ENCODE results near the gene IMPDH2.
A peak's percentile ranks its signal among the peaks of the same experiment; 100 is the strongest.

The IMPDH2 gene

GRCh38 chr3:48999085-48999858, 29.9 kb downstream of the IMPDH2 start:
- H3K4me3 ChIP-seq (ENCODE audit: low read depth, low read length): no peak overlapping the region
- peak overlapping the region; percentile 47 for H3K9ac ChIP-seq (ENCODE audit: low read depth, low read length)
- no peaks in the 10 kb centered on the region for H3K36me3 ChIP-seq (ENCODE audit: control insufficient read depth, insufficient read depth, low read length)
- H3K4me1 ChIP-seq (ENCODE audit: control insufficient read depth, insufficient read depth, low read length): peaks cover 11% of the 10 kb centered on the region
- H3K9me3 ChIP-seq (ENCODE audit: control insufficient read depth, insufficient read depth, low read length): no peaks in the 10 kb centered on the region
- no peaks in the 10 kb centered on the region for H3K27me3 ChIP-seq (ENCODE audit: control insufficient read depth, insufficient read depth, low read length)

DNA sequence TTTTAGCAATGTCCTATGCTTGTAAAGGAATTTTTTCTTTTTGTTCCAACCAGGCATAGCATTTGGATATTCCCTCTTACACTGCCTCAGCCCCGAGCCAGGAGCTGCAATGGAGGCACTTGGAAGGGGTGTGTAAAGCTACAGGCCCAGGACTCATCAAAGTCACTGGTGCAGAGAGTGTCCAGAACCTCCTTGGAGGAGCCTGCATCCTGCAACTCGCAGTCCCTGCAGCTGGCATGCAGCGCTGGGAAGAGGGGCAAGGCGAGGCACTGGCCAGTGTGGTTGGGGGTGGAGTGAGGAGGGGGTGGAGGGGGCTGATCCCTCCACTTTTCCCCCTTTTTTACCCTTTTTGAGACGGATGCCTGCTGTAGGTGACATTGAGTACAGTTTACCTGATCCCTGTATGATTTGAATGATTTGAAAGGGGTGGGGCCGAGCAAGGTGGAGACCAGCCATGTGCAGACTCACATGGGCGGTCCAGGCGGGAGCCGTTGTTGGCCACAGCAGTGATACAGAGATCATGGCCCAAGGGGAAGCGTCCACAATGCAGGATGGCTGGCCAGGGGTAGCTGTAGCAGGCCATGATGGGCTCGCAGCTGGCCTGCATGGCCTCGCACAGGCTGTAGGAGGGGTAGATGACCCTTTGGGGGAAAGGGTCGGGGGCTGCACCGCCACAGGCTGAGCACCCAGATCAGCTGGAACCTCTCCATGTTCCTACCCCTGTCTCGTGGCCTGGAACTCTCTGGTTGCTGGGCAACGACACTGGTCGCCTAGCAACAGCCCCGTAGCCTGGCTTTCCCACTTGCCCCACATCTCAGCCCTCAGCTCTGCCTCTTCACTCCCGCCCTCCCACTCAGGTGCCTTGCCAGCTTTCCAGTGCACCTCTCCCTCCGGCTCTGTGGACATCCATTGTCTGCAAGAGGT, 31.2 kb downstream of the IMPDH2 start:
- Histone ChIP-seq H3K27me3 (ENCODE audit: control insufficient read depth, insufficient read depth, low read length) (no peaks in the 10 kb centered on the region), H3K4me3 (ENCODE audit: low read depth, low read length) (no peak overlapping the region), H3K36me3 (ENCODE audit: control insufficient read depth, insufficient read depth, low read length) (no peaks in the 10 kb centered on the region), H3K9ac (ENCODE audit: low read depth, low read length) (no peak overlapping the region), H3K4me1 (ENCODE audit: control insufficient read depth, insufficient read depth, low read length) (peaks cover 11% of the 10 kb centered on the region), H3K9me3 (ENCODE audit: control insufficient read depth, insufficient read depth, low read length) (no peaks in the 10 kb centered on the region)

- no peak overlapping the region for H3K4me3 ChIP-seq (ENCODE audit: low read depth, low read length)
- H3K9ac ChIP-seq (ENCODE audit: low read depth, low read length): no peak overlapping the region
- peaks cover 11% of the 10 kb centered on the region for H3K4me1 ChIP-seq (ENCODE audit: control insufficient read depth, insufficient read depth, low read length)
- H3K36me3 ChIP-seq (ENCODE audit: control insufficient read depth, insufficient read depth, low read length): no peaks in the 10 kb centered on the region
- H3K27me3 ChIP-seq (ENCODE audit: control insufficient read depth, insufficient read depth, low read length): no peaks in the 10 kb centered on the region
- no peaks in the 10 kb centered on the region for H3K9me3 ChIP-seq (ENCODE audit: control insufficient read depth, insufficient read depth, low read length)
These were observed 32.0 kb downstream of the IMPDH2 start for GRCh38 chr3:48997102-48997635.

- Histone ChIP-seq H3K27me3 (ENCODE audit: control insufficient read depth, insufficient read depth, low read length) (no peaks in the 10 kb centered on the region), H3K36me3 (ENCODE audit: control insufficient read depth, insufficient read depth, low read length) (no peaks in the 10 kb centered on the region), H3K4me1 (ENCODE audit: control insufficient read depth, insufficient read depth, low read length) (peaks cover 11% of the 10 kb centered on the region), H3K9ac (ENCODE audit: low read depth, low read length) (no peak overlapping the region), H3K4me3 (ENCODE audit: low read depth, low read length) (no peak overlapping the region), H3K9me3 (ENCODE audit: control insufficient read depth, insufficient read depth, low read length) (no peaks in the 10 kb centered on the region)
These were observed 32.6 kb downstream of the IMPDH2 start for GRCh38 chr3:48996640-48997039.

GRCh38 chr3:48993834-48994233, 35.4 kb downstream of the IMPDH2 start:
- Histone ChIP-seq H3K9ac (ENCODE audit: low read depth, low read length) (no peak overlapping the region), H3K36me3 (ENCODE audit: control insufficient read depth, insufficient read depth, low read length) (no peaks in the 10 kb centered on the region), H3K9me3 (ENCODE audit: control insufficient read depth, insufficient read depth, low read length) (no peaks in the 10 kb centered on the region), H3K27me3 (ENCODE audit: control insufficient read depth, insufficient read depth, low read length) (no peaks in the 10 kb centered on the region), H3K4me3 (ENCODE audit: low read depth, low read length) (no peak overlapping the region), H3K4me1 (ENCODE audit: control insufficient read depth, insufficient read depth, low read length) (peaks cover 10% of the 10 kb centered on the region)

GRCh38 chr3:48991851-48992545, 37.2 kb downstream of the IMPDH2 start:
- H3K9me3 ChIP-seq (ENCODE audit: control insufficient read depth, insufficient read depth, low read length): no peaks in the 10 kb centered on the region
- peaks cover 10% of the 10 kb centered on the region for H3K4me1 ChIP-seq (ENCODE audit: control insufficient read depth, insufficient read depth, low read length)
- no peak overlapping the region for H3K4me3 ChIP-seq (ENCODE audit: low read depth, low read length)
- H3K27me3 ChIP-seq (ENCODE audit: control insufficient read depth, insufficient read depth, low read length): no peaks in the 10 kb centered on the region
- H3K36me3 ChIP-seq (ENCODE audit: control insufficient read depth, insufficient read depth, low read length): no peaks in the 10 kb centered on the region
- no peak overlapping the region for H3K9ac ChIP-seq (ENCODE audit: low read depth, low read length)

GRCh38 chr3:48990636-48991469, 38.3 kb downstream of the IMPDH2 start:
- peaks cover 10% of the 10 kb centered on the region for H3K4me1 ChIP-seq (ENCODE audit: control insufficient read depth, insufficient read depth, low read length)
- H3K4me3 ChIP-seq (ENCODE audit: low read depth, low read length): peak overlapping the region; percentile 95
- H3K9me3 ChIP-seq (ENCODE audit: control insufficient read depth, insufficient read depth, low read length): no peaks in the 10 kb centered on the region
- H3K36me3 ChIP-seq (ENCODE audit: control insufficient read depth, insufficient read depth, low read length): peaks cover 2% of the 10 kb centered on the region
- H3K27me3 ChIP-seq (ENCODE audit: control insufficient read depth, insufficient read depth, low read length): no peaks in the 10 kb centered on the region
- peak overlapping the region; percentile 66 for H3K9ac ChIP-seq (ENCODE audit: low read depth, low read length)

DNA sequence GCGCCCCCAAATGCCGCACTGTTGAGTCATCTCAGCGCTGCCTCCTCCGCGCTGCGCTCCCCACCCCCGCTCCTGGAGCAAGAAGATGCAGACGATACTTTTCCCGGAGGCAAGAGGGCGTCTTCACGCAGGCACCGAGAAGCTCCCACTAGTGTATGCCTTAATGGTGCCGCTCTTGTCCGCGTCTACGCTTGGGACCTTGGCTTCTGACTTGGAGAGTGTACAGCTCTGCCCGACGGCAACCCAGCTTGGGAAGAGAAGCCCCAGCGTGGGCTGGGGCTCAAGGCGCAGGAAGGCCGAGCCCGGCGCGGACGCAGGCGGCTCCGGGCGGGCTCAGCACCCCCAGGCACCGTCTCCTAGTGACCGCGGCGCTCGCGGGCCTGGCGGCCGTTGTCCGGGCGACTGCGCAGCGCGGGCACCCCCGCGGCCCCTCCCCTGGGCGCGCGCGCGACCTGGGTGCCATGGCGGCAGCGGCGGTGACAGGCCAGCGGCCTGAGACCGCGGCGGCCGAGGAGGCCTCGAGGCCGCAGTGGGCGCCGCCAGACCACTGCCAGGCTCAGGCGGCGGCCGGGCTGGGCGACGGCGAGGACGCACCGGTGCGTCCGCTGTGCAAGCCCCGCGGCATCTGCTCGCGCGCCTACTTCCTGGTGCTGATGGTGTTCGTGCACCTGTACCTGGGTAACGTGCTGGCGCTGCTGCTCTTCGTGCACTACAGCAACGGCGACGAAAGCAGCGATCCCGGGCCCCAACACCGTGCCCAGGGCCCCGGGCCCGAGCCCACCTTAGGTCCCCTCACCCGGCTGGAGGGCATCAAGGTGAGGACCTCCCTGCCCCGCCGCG, 39.2 kb downstream of the IMPDH2 start, which contains the start of gene P4HTM:
P4HTM (plus strand) TSS at position 446 of the 840 bp plus-strand sequence; CDS start at position 462, 16 bp downstream.
- Histone ChIP-seq H3K9me3 (ENCODE audit: control insufficient read depth, insufficient read depth, low read length) (no peaks in the 10 kb centered on the region), H3K4me1 (ENCODE audit: control insufficient read depth, insufficient read depth, low read length) (peaks cover 10% of the 10 kb centered on the region), H3K9ac (ENCODE audit: low read depth, low read length) (peak within 1 kb of the TSS; percentile 97), H3K36me3 (ENCODE audit: control insufficient read depth, insufficient read depth, low read length) (peaks cover 4% of the 10 kb centered on the region), H3K4me3 (ENCODE audit: low read depth, low read length) (peak within 1 kb of the TSS; percentile 95), H3K27me3 (ENCODE audit: control insufficient read depth, insufficient read depth, low read length) (no peaks in the 10 kb centered on the region)

DNA sequence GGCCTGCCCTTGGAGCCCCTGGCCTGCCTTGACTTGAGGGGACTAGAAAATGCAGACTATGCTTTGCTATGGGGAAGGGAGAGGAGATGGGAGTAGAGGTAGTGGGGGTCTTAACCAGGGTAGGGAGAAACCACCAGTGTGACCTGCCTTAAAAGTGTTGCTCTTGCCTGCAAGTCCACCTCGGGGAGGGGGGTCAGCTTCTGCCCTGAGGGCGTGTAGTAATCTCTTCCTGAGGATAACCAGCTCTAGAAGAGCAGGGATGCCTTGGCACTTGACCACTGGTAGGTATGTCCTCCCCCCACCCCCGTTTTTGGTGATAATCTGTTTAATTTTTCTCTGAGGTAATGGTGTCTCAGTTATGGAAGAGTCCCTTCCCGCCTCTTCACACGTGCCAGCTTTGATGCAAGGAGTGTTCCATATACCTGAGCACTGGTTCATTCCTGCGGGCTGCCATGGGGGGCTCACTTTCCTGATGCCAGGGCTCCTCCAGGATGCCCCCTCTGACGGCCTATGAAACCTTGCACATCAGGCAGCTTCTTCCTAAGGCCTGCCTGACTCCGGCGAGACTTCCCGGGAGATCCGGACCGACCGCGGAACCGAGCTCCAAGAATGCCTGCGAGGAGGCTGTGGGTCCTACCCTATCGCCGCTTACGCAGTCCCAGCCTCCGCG, 39.9 kb downstream of the IMPDH2 start:
- no peaks in the 10 kb centered on the region for H3K9me3 ChIP-seq (ENCODE audit: control insufficient read depth, insufficient read depth, low read length)
- peaks cover 4% of the 10 kb centered on the region for H3K36me3 ChIP-seq (ENCODE audit: control insufficient read depth, insufficient read depth, low read length)
- H3K9ac ChIP-seq (ENCODE audit: low read depth, low read length): peak overlapping the region; percentile 97
- peaks cover 10% of the 10 kb centered on the region for H3K4me1 ChIP-seq (ENCODE audit: control insufficient read depth, insufficient read depth, low read length)
- no peaks in the 10 kb centered on the region for H3K27me3 ChIP-seq (ENCODE audit: control insufficient read depth, insufficient read depth, low read length)
- H3K4me3 ChIP-seq (ENCODE audit: low read depth, low read length): peak overlapping the region; percentile 95
